LHCN-M2 (cell line): Measurements from ENCODE around the gene ENDOD1. TPM values are rescaled to one million over a fixed set of nuclear protein-coding genes. Genes with fewer than 3 reads are reported as not detected.

Experiments used
- DNase-seq: peaks from one replicate; pipeline ENCODE4 v3.0.0-alpha.2; 2012; ENCODE audit warnings: low read depth
- total RNA-seq: library from RNA; depleted of rRNA; stranded (reverse); fragments of >200 nt; gene quantifications from 2 replicates; pipeline ENCODE4 v1.2.3, GENCODE V29; 2014

Gene ENDOD1
- total RNA-seq, 1 experiment from 2014 or later, result 30.0 TPM

GRCh38 chr11:95142431-95142830, 52.8 kb downstream of the ENDOD1 start:
- DNase-seq, result no peak

GRCh38 chr11:95143106-95143681, 53.5 kb downstream of the ENDOD1 start:
- no peak for DNase-seq

GRCh38 chr11:95144313-95145235, 54.9 kb downstream of the ENDOD1 start:
- no peak for DNase-seq

GRCh38 chr11:95145430-95146060, 55.9 kb downstream of the ENDOD1 start:
- DNase-seq, result no peak

GRCh38 chr11:95147364-95147905, 57.8 kb downstream of the ENDOD1 start:
- DNase-seq, result peak; percentile 88

- peak; percentile 52 for DNase-seq
These were observed 58.8 kb downstream of the ENDOD1 start for GRCh38 chr11:95148406-95148805.

GRCh38 chr11:95148938-95149337, 59.3 kb downstream of the ENDOD1 start:
- no peak for DNase-seq

- no peak for DNase-seq
These were observed 60.2 kb downstream of the ENDOD1 start for GRCh38 chr11:95149651-95150364.

GRCh38 chr11:95150956-95151684, 61.5 kb downstream of the ENDOD1 start:
- peak; percentile 82 for DNase-seq

GRCh38 chr11:95152876-95153856, 63.5 kb downstream of the ENDOD1 start:
- DNase-seq, result no peak

- no peak for DNase-seq
These were observed 64.2 kb downstream of the ENDOD1 start for GRCh38 chr11:95153857-95154246.

- DNase-seq, result no peak
These were observed 64.9 kb downstream of the ENDOD1 start for GRCh38 chr11:95154514-95154913.

GRCh38 chr11:95155385-95155784, 65.7 kb downstream of the ENDOD1 start:
- DNase-seq, result no peak

- no peak for DNase-seq
These were observed 66.6 kb downstream of the ENDOD1 start for GRCh38 chr11:95156133-95156721.

GRCh38 chr11:95156916-95157541, 67.4 kb downstream of the ENDOD1 start:
- no peak for DNase-seq

- DNase-seq, result no peak
These were observed 68.2 kb downstream of the ENDOD1 start for GRCh38 chr11:95157824-95158223.

- DNase-seq, result no peak
These were observed 71.6 kb downstream of the ENDOD1 start for GRCh38 chr11:95161248-95161647.

- DNase-seq, result no peak
These were observed 73.5 kb downstream of the ENDOD1 start for GRCh38 chr11:95163106-95163505.

- no peak for DNase-seq
These were observed 76.0 kb downstream of the ENDOD1 start for GRCh38 chr11:95165638-95166037.
